ENCODE data around the gene OR51B4. TPM values are rescaled to one million over a fixed set of nuclear protein-coding genes. Genes with fewer than 3 reads are reported as not detected.

The OR51B4 gene
- total RNA-seq, 4 donors from 2014 or later, result not detected

DNA sequence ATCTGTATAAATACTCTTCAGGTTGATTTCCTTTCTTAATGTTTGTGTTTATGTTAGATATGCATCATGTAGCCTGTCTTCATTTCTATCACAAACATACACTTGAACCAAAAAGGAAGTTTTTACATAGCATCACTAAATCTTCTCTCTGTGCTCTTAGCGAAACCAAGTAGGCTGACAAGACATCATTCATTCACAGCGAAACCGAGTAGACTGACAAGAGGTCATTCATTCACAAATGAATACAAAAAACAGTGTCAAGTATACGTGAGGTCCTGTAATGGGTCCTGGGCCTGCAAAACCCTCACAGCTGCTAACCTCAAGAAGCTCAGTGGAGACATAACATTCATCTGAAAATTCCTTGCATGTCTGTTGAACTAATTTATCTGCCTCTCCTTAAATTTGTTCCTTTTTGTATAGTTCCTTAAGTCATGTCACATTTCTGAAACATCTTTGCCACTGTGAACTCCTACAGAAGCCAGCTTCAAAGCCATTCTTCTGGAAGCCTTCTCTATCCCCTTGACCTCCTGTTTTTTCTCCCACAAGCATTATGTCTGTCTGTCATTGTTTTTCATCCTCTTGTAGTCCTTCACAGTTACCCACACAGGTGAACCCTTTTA lies 22.2 kb downstream of the OR51B4 start:
- ATAC-seq, result no peak
- Histone ChIP-seq H3K27ac (no peak overlapping the region), H3K9me3 (no peaks in the 10 kb centered on the region), H3K4me1 (peaks cover 0 to 6% (median 0%) of the 10 kb centered on the region in 3 donors), H3K4me3 (no peak overlapping the region), H3K27me3 (no peaks in the 10 kb centered on the region), H3K36me3 (no peaks in the 10 kb centered on the region)
- TF ChIP-seq, protein P1, sequence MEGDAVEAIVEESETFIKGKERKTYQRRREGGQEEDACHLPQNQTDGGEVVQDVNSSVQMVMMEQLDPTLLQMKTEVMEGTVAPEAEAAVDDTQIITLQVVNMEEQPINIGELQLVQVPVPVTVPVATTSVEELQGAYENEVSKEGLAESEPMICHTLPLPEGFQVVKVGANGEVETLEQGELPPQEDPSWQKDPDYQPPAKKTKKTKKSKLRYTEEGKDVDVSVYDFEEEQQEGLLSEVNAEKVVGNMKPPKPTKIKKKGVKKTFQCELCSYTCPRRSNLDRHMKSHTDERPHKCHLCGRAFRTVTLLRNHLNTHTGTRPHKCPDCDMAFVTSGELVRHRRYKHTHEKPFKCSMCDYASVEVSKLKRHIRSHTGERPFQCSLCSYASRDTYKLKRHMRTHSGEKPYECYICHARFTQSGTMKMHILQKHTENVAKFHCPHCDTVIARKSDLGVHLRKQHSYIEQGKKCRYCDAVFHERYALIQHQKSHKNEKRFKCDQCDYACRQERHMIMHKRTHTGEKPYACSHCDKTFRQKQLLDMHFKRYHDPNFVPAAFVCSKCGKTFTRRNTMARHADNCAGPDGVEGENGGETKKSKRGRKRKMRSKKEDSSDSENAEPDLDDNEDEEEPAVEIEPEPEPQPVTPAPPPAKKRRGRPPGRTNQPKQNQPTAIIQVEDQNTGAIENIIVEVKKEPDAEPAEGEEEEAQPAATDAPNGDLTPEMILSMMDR (IDR thresholded peaks at IDR 0.05), result no peak
- TF ChIP-seq POLR2AphosphoS5 (IDR thresholded peaks at IDR 0.05), result no peak
- no peak for TF ChIP-seq EP300 (IDR thresholded peaks at IDR 0.05)
- TF ChIP-seq POLR2A (IDR thresholded peaks at IDR 0.05), result no peak
- 72 to 80% methylated on average over 4 of the region's 4 CpGs for WGBS, 2 donors (ENCODE audit: low coverage in 1 of 2)

DNA sequence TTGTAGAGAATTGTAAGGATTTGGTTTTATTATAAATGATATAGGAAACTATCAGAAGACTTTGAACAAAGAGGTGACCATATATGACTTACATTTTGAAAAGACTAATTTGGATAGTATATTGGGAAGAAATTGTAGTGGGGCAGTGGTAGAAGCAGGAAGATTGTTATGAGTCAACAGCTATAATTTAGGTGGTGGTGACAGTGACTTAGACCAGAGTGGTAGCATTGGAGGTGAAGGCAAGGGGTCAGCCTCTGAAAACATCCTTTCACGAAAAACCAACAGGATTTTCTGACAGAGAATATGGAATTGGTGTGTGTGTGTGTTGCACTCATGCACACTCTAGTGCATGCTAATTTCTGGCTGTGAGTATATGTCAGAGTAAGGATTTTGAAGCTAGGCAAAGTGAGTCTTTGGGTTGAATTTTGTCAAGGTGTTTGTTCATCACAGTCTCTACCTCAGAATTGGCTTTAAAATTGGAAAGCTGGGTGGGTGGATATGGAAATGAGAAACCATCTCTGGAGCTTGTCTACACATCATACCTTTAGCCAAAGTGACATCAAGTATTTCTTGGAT lies 23.9 kb downstream of the OR51B4 start:
- H3K9me3 ChIP-seq, result no peaks in the 10 kb centered on the region
- no peak overlapping the region for H3K27ac ChIP-seq
- H3K36me3 ChIP-seq, result no peaks in the 10 kb centered on the region
- no peak overlapping the region for H3K4me3 ChIP-seq
- no peak for TF ChIP-seq POLR2AphosphoS5 (IDR thresholded peaks at IDR 0.05)
- TF ChIP-seq POLR2A (IDR thresholded peaks at IDR 0.05), result no peak
- TF ChIP-seq, protein P1 (IDR thresholded peaks at IDR 0.05), result no peak
- TF ChIP-seq EP300 (IDR thresholded peaks at IDR 0.05), result no peak
- H3K27me3 ChIP-seq, result no peaks in the 10 kb centered on the region
- peaks cover 0 to 6% (median 0%) of the 10 kb centered on the region in 3 donors for H3K4me1 ChIP-seq
- WGBS, 2 donors (ENCODE audit: low coverage in 1 of 2), result 55 to 83% methylated on average over 1 of the region's 1 CpG
- ATAC-seq, result no peak

DNA sequence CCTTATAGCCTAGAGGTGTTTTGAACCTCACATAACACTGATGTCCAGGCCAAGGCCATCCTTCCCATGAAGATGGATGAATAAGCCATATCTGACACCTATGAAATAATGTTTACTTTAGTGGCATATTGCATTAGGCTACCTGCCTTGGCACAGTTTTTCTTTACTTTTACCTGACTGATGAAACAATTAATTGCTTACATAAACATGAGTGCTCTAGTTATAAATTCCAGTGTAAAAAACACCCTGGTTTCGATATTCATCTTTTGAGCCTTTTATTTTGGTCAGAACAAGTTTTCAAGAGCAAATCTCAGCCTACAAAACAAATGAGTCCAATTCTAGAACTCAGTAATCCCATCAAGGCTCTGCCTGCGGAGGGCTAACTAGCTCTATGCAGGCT lies 25.0 kb downstream of the OR51B4 start:
- no peaks in the 10 kb centered on the region for H3K36me3 ChIP-seq
- no peak overlapping the region for H3K4me3 ChIP-seq
- H3K4me1 ChIP-seq, result peaks cover 0 to 6% (median 0%) of the 10 kb centered on the region in 3 donors
- no peak for TF ChIP-seq EP300 (IDR thresholded peaks at IDR 0.05)
- no peak for TF ChIP-seq POLR2A (IDR thresholded peaks at IDR 0.05)
- TF ChIP-seq, protein P1 (IDR thresholded peaks at IDR 0.05), result no peak
- TF ChIP-seq POLR2AphosphoS5 (IDR thresholded peaks at IDR 0.05), result no peak
- no peak for ATAC-seq
- H3K27me3 ChIP-seq, result no peaks in the 10 kb centered on the region
- no peaks in the 10 kb centered on the region for H3K9me3 ChIP-seq
- no peak overlapping the region for H3K27ac ChIP-seq
- 66 to 83% methylated on average over 1 to 2 of the region's 2 CpGs for WGBS, 2 donors (ENCODE audit: low coverage in 1 of 2)

DNA sequence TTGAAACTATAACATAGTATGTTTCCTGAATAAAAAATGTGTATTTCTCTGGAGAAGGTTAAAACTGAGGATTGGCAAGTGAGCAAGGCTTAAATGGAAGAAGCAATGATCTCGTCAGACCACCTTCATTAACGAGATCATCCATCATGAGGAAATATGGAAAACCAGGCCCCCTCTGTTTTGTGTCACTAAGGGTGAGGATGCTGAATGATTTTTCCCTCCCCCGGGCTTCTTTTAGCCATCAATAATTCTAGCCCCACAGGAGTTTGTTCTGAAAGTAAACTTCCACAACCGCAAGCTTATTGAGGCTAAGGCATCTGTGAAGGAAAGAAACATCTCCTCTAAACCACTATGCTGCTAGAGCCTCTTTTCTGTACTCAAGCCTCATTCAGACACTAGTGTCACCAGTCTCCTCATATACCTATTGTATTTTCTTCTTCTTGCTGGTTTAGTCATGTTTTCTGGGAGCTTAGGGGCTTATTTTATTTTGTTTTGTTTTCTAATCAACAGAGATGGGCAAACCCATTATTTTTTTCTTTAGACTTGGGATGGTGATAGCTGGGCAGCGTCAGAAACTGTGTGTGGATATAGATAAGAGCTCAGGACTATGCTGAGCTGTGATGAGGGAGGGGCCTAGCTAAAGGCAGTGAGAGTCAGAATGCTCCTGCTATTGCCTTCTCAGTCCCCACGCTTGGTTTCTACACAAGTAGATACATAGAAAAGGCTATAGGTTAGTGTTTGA lies 26.2 kb downstream of the OR51B4 start:
- TF ChIP-seq EP300 (IDR thresholded peaks at IDR 0.05), result no peak
- TF ChIP-seq, protein P1 (IDR thresholded peaks at IDR 0.05), result no peak
- no peak for TF ChIP-seq POLR2AphosphoS5 (IDR thresholded peaks at IDR 0.05)
- TF ChIP-seq POLR2A (IDR thresholded peaks at IDR 0.05), result no peak
- H3K27ac ChIP-seq, result no peak overlapping the region
- H3K36me3 ChIP-seq, result no peaks in the 10 kb centered on the region
- no peaks in the 10 kb centered on the region for H3K27me3 ChIP-seq
- ATAC-seq, result no peak
- no peak overlapping the region for H3K4me3 ChIP-seq
- peaks cover 0 to under 1% (median 0%) of the 10 kb centered on the region in 3 donors for H3K4me1 ChIP-seq
- 52 to 61% methylated on average over 5 to 6 of the region's 6 CpGs for WGBS, 2 donors (ENCODE audit: low coverage in 1 of 2)
- no peaks in the 10 kb centered on the region for H3K9me3 ChIP-seq
